HG03108 (cell line): ENCODE measurements around the gene SLC8B1.

Source experiments
- ATAC-seq: cut with Tn5 transposase; IDR thresholded peaks from one replicate; pipeline ENCODE4 v1.9.1; 2021; ENCODE audit warnings: moderate library complexity; ENCODE audit not compliant: unreplicated experiment

The SLC8B1 gene

DNA sequence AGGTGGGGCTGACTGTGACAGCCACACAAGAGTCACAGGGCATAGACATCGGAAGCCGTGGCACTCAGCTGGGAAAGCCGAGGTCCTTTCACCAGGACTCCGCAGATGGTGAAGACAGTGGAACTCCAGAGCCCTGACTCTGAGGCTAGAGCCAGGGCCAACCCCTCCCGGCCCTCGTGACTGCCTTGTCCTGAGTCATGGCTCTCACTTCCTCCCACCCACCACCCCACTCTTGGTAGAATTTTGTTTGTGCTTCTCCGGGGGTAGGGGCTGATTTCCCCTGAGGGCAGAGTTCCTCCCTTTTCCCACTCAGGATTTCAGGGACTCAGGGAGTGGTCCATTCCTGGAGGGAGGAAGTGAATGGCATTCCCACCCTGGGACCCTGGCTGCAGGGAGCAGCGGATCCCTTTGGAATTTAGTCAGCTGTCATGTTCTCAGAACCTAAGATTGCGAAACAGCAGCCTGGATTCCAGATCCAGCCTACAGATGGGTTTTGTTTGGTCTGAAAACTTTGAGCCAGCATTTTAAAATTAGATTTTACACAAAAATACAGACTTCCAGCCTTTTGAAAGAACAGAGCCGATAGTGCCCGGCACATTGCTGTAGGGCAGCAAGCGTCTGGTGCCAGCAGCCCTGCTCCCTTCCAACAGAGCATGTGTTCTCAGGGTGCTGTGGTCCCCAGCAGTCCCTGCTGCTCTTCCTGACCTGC, 62.9 kb downstream of the SLC8B1 start:
- no peak for ATAC-seq

GRCh38 chr12:113271466-113271852, 63.5 kb downstream of the SLC8B1 start:
- no peak for ATAC-seq

GRCh38 chr12:113270709-113271009, 64.2 kb downstream of the SLC8B1 start:
- ATAC-seq, result no peak

- ATAC-seq, result no peak
Measured at GRCh38 chr12:113269257-113269943, 65.5 kb downstream of the SLC8B1 start.

DNA sequence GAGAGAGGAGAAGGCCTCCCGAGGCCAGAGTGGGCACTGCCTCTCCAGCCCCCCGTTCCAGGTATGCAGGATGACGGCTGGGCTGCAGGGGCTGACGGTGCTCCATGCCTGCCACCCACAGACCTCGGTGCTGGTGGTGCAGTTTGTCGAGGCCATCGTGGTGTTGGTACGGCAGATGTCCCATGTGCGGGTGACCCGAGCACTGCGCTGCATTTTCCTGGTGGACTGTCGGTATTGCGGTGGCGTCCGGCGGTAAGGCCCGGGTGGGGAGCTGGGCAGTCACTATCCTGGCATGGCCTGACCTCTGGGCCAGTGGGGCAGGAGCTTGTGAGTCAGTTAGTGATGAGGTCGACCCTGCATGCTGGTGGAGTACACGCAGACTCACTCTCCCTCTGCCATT, 66.3 kb downstream of the SLC8B1 start:
- ATAC-seq, result no peak

DNA sequence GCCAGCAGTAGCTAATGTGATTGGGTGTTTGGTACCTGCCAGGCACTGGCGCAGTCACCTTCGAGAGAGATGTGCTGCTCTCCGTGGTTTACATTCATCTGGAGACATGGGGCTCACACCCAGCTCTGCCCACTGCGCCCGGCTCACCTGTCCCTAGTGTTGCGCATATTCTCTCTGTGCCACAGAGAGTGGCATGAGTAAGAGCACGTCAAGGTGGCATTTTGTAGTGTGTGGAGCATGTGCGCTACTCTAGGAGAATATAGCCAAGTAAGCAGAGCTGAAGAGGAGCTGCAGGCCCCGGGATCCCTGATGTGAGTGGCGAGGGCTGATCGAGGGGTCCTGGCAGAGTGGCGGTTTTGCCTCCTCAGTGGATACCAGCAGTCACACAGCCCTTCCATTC, 66.8 kb downstream of the SLC8B1 start:
- no peak for ATAC-seq

DNA sequence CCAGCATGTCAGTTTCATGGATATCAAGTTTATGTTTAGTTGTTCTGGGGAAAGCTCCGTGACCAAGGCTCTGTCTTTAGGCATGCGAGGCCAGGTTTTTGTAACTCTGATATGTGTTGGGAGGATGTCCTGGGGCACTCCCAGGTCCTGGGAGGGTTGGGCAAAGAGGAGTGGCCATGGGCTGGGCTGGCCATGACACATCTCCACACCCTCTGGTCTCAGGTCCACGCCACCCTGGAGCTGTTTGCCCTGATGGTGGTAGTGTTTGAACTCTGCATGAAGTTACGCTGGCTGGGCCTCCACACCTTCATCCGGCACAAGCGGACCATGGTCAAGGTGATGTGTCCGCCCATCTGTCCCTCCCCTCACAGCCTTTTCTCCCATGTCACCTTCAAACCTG, 67.3 kb downstream of the SLC8B1 start:
- no peak for ATAC-seq

GRCh38 chr12:113266106-113266895, 68.6 kb downstream of the SLC8B1 start:
- no peak for ATAC-seq

GRCh38 chr12:113263431-113263963, 71.4 kb downstream of the SLC8B1 start:
- ATAC-seq, result no peak

- ATAC-seq, result no peak
Measured at GRCh38 chr12:113262710-113263109, 72.2 kb downstream of the SLC8B1 start.

DNA sequence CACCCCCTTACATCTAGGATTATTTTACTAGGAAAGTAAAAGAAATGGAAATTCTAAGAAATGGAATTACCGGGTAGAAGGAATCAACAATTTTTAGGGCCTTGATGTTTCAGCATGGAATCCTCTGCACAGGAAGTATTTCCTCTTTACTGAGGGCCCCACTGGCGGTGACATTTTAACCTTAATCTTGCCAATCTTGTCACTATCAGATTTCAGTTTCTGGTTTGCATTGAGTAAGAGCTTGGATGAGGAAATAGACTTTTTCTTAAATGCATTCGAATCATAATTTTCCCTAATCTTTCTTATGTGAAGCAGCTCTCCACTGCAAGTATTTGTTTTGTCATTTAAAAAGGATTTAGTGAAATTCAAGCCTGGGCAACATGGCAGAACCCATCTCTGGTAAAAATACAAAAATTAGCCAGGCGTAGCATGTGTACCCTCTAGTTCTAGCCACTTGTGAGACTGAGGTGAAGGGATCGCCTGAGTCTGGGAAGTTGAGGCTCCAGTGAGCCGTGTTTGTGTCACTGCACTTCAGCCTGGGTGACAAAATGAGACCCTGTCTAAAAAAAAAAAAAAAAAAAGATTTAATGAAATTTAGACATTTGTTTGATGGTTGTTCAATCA, 73.0 kb downstream of the SLC8B1 start:
- ATAC-seq, result no peak

DNA sequence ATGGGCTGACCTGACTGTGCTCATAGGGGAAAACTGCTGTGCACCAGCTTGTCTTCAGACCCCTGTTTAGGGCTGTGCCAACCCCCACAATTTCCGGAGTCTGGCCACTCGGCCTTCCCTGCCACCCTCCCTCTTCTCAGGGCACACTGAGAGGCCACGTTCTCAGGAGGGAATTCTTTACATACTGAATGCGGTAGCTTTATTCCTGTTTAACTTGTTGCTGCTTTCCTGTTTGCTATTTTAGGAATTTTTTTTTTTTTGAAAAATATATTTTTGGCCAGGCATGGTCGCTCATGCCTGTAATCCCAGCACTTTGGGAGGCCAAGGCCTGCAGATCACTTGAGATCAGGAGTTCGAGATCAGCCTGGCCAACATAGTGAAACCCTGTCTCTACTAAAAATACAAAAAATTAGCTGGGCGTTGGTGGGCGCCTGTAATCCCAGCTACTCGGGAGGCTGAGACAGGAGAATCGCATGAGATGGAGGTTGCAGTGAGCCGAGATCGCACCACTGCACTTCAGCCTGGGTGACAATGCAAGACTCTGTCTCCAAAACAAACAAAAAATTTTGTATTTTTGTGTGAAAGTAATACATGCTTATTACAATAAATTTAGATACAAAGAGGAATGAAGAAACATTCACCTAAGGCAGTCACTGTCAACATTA, 74.1 kb downstream of the SLC8B1 start:
- no peak for ATAC-seq

DNA sequence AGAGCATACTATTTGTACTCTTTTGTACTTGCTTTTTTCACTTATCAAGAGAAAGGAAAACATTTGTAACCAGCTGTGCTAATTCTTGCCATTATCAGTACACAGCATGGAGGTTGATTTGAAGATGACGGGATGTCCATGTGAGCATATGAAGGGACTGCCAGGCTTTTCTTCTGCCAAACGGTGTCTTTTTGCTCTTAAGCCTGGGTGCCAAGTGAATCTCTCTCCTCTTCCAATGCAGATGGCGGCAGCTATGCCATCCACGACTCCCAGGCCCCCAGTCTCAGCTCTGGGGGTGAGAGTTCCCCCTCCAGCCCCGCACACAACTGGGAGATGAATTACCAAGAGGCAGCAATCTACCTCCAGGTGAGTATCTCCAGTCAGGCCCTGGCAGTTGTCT, 74.8 kb downstream of the SLC8B1 start:
- no peak for ATAC-seq

DNA sequence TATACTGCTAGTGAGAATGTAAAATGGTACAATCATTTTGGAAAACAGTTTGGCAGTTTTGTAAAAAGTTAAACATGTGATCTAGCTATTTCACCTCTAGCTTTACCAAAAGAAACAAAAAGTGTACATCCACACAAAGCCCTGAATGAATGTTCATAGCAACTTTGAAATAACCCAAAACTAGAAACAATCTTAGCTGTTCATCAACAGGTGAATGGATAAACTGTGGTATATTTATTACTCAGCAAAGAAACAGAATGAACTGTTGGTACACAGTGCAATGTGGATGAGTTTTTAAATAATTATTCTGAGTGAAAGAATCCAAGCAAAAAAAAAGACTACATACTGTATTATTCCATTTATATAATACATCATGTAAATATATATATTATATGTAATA, 77.3 kb downstream of the SLC8B1 start:
- no peak for ATAC-seq

GRCh38 chr12:113254298-113254697, 80.6 kb downstream of the SLC8B1 start:
- no peak for ATAC-seq

GRCh38 chr12:113253532-113254285, 81.2 kb downstream of the SLC8B1 start:
- ATAC-seq, result no peak

- ATAC-seq, result no peak
Measured at GRCh38 chr12:113252494-113252893, 82.4 kb downstream of the SLC8B1 start.

- no peak for ATAC-seq
Measured at GRCh38 chr12:113251404-113252070, 83.4 kb downstream of the SLC8B1 start.

DNA sequence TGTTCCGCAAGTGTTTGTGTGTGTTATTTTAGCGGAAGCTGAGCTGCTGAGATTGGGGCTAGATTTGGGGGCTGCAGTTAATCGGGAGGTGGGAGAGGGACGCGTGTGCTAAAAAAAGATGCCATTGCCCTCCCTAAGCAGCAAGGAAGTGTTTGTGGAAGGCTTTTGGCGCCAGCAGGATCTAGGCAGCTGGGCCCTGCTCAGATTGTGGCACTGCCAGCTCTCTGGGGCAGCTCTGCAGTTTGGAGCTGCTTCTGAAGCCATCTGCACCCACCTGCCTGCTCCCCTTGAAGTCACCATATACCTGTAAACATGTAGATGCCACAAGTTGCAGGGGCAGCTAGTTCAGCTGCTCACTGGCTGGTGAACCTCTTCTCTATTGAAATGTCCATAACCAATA, 84.9 kb downstream of the SLC8B1 start:
- no peak for ATAC-seq

GRCh38 chr12:113249546-113249945, 85.4 kb downstream of the SLC8B1 start:
- no peak for ATAC-seq
